GM19035 (cell line): Measurements from ENCODE around the gene UXS1.

Source experiments
- ATAC-seq: cut with Tn5 transposase; IDR thresholded peaks from one replicate; pipeline ENCODE4 v1.9.1; 2021; ENCODE audit not compliant: unreplicated experiment

Gene UXS1

GRCh38 chr2:106054880-106055655 is 139.0 kb downstream of the UXS1 start:
- ATAC-seq, result no peak

GRCh38 chr2:106054321-106054720 is 139.8 kb downstream of the UXS1 start:
- no peak for ATAC-seq

- no peak for ATAC-seq
These were observed 140.5 kb downstream of the UXS1 start for GRCh38 chr2:106053581-106053980.

- no peak for ATAC-seq
These were observed 141.0 kb downstream of the UXS1 start for GRCh38 chr2:106053116-106053515.

GRCh38 chr2:106044859-106045258 is 149.2 kb downstream of the UXS1 start:
- ATAC-seq, result no peak

- ATAC-seq, result no peak
These were observed 150.1 kb downstream of the UXS1 start for GRCh38 chr2:106044021-106044420.
